HepG2 (cell line): Measurements from ENCODE around the gene DPH1. TPM values are rescaled to one million over a fixed set of nuclear protein-coding genes. Genes with fewer than 3 reads are reported as not detected.

Source experiments
- BRCA1 ChIP-seq: sonication (generic); formaldehyde crosslinking; IDR thresholded peaks from 2 replicates; pipeline ENCODE4 v1.4.0; 2020; ENCODE audit warnings: missing genetic modification reagents
- DNMT1 ChIP-seq: sonication (generic); formaldehyde crosslinking; IDR thresholded peaks from 2 replicates; pipeline ENCODE4 v1.5.1; 2020; ENCODE audit warnings: mild to moderate bottlenecking, missing genetic modification reagents
- ISL2 ChIP-seq: sonication (generic); formaldehyde crosslinking; IDR thresholded peaks from 2 replicates; pipeline ENCODE4 v1.5.0; 2020; ENCODE audit warnings: missing genetic modification reagents
- JUNB ChIP-seq: sonication (generic); formaldehyde crosslinking; IDR thresholded peaks from 2 replicates; pipeline ENCODE4 v1.8.0; 2022; ENCODE audit warnings: missing genetic modification reagents, mild to moderate bottlenecking, borderline replicate concordance
- KDM5B ChIP-seq: sonication (generic); formaldehyde crosslinking; IDR thresholded peaks from 2 replicates; pipeline ENCODE4 v1.4.0; 2020; ENCODE audit warnings: missing genetic modification reagents, mild to moderate bottlenecking, borderline replicate concordance
- MYC ChIP-seq: sonication (generic); formaldehyde crosslinking; IDR thresholded peaks from 2 replicates; pipeline ENCODE4 v1.9.0; 2021; ENCODE audit warnings: missing genetic modification reagents, borderline replicate concordance
- PREB ChIP-seq: sonication (generic); formaldehyde crosslinking; IDR thresholded peaks from 2 replicates; pipeline ENCODE4 v1.4.0; 2020; ENCODE audit warnings: missing genetic modification reagents
- SAP130 ChIP-seq: IDR thresholded peaks from 2 replicates; pipeline ENCODE4 v1.6.1; 2016; ENCODE audit warnings: low read depth
- SMARCE1 ChIP-seq: fragments of 450-650 bp; IDR thresholded peaks from 2 replicates; pipeline ENCODE4 v1.6.1; 2017; ENCODE audit warnings: borderline replicate concordance
- TRAFD1 ChIP-seq: sonication (generic); formaldehyde crosslinking; IDR thresholded peaks from 2 replicates; pipeline ENCODE4 v1.5.1; 2020; ENCODE audit warnings: missing genetic modification reagents, mild to moderate bottlenecking, borderline replicate concordance
- ZNF350 ChIP-seq: sonication (generic); formaldehyde crosslinking; IDR thresholded peaks from 2 replicates; pipeline ENCODE4 v1.4.0; 2020; ENCODE audit warnings: mild to moderate bottlenecking, low read depth, missing genetic modification reagents, borderline replicate concordance
- ZNF503 ChIP-seq: sonication (generic); formaldehyde crosslinking; IDR thresholded peaks from 2 replicates; pipeline ENCODE4 v1.4.0; 2020; ENCODE audit warnings: missing genetic modification reagents
- ZNF557 ChIP-seq: sonication (generic); formaldehyde crosslinking; IDR thresholded peaks from 2 replicates; pipeline ENCODE4 v1.4.0; 2020; ENCODE audit warnings: missing genetic modification reagents
- ZNF639 ChIP-seq: conservative IDR thresholded peaks from 2 replicates; pipeline ENCODE4 v1.6.1; 2018; ENCODE audit warnings: missing genetic modification reagents
- ZNF790 ChIP-seq: sonication (generic); formaldehyde crosslinking; IDR thresholded peaks from 2 replicates; pipeline ENCODE4 v1.8.0; 2022; ENCODE audit warnings: missing genetic modification reagents, mild to moderate bottlenecking, borderline replicate concordance
- ZNF839 ChIP-seq: sonication (generic); formaldehyde crosslinking; IDR thresholded peaks from 2 replicates; pipeline ENCODE4 v1.4.0; 2020; ENCODE audit warnings: missing genetic modification reagents, mild to moderate bottlenecking, borderline replicate concordance
- polyA plus RNA-seq, 8 experiments: library from polyadenylated mRNA; depleted of rRNA in 3 of 8; stranded (reverse) in 7 of 8; unstranded in 1 of 8; fragments of >200 nt; fragmentation: Illumina TruSeq in 4 of 8; extraction: Trizol in 4 of 8; gene quantifications; 2 replicates each; pipeline versions ENCODE4 v1.2.1 to v1.2.3, GENCODE V29; 2011 to 2016; ENCODE audit warnings: low read depth in 4 of 8, missing spikeins in 1 of 8, mixed read lengths in 1 of 8; ENCODE audit not compliant: insufficient read depth in 1 of 8
- total RNA-seq, 5 experiments: library from RNA; depleted of rRNA; stranded (reverse); fragments of >200 nt; fragmentation: Illumina TruSeq; extraction: Trizol; gene quantifications; 2 replicates each; pipeline ENCODE4 v1.2.3, GENCODE V29; 2016; ENCODE audit warnings: low read depth in 1 of 5
- TF ChIP-seq, protein P1 (sequence below): sonication (generic); formaldehyde crosslinking; IDR thresholded peaks from 2 replicates; pipeline ENCODE4 v1.5.0; 2020; ENCODE audit warnings: mild to moderate bottlenecking, missing genetic modification reagents, borderline replicate concordance
- TF ChIP-seq, protein P2 (sequence below): IDR thresholded peaks from 2 replicates; pipeline ENCODE4 v1.6.1; 2016; ENCODE audit warnings: control low read depth

Gene DPH1
- total and polyA plus RNA-seq, 2 of the 13 experiments (the other 11 are each of a cell fraction or from before 2014, with no cell fraction given), result 25.3 to 42.8 TPM

DNA sequence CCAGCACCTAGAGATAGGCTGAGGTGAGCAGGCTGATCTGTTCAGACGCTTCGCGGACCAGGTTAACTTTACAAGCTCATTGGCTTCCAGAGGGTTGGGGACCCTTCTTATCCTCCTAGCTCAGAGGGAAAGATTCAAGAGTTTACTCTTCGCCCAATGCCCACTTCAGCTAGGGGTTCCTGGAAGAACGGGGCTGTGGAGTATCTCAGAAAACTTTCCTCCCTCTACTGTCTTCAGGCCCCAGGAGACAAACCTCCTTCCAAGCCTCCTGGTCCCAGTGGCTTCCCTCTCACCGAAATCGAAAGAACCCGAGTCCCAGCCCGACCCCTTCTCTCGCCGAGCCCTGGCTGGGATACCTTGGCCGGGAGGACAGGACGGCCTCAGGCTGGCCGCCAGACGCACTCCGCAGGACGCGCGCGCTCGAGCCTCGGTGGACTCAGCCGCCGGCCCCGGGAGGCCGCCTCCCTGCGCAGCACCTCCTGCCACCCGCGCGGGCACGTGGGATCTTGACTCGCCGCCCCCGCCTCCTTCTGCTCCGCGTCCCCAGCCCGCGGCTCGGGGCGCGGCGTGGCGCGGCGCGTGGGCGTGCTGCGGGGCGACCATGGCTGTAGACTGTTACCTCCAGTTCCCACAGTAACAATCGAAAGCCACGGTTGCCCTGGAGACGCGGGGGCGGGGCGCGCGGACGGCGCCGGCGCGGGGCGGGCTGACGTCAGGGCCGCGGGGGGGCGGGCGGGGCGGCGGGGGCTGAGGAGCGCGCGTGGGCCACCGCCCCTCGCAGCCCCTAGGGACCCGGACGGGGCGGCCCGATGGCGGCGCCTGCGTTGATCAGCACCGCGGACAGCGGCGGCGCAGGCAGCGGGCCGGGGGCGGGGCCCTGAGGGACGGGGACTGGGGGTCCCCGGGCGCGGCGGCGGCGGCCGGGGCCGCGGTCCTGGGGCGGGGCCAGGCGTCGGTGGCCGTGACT is 19.7 kb downstream of the DPH1 start (continued):
- TF ChIP-seq PREB (no peak), ZNF839 (CRISPR knock-in tag) (no peak), MYC (CRISPR knock-in tag) (0 out of 2 replicates have a peak, but pooled peaks have one; percentile 15), SMARCE1 (no peak), JUNB (no peak), KDM5B (CRISPR knock-in tag) (peak; percentile 20; the same call in 1 of the 2 replicates), ISL2 (0 out of 2 replicates have a peak, but pooled peaks have one; percentile 21), DNMT1 (CRISPR knock-in tag) (0 out of 2 replicates have a peak, but pooled peaks have one; percentile 48), SAP130 (CRISPR knock-in tag) (peak; percentile 71), ZNF557 (CRISPR knock-in tag) (no peak), ZNF639 (CRISPR knock-in tag) (no peak), ZNF790 (CRISPR knock-in tag) (peak; percentile 27; the same call in 1 of the 2 replicates), TRAFD1 (CRISPR knock-in tag) (no peak), ZNF350 (CRISPR knock-in tag) (no peak), ZNF503 (CRISPR knock-in tag) (no peak), BRCA1 (no peak)
- TF ChIP-seq, protein P1, sequence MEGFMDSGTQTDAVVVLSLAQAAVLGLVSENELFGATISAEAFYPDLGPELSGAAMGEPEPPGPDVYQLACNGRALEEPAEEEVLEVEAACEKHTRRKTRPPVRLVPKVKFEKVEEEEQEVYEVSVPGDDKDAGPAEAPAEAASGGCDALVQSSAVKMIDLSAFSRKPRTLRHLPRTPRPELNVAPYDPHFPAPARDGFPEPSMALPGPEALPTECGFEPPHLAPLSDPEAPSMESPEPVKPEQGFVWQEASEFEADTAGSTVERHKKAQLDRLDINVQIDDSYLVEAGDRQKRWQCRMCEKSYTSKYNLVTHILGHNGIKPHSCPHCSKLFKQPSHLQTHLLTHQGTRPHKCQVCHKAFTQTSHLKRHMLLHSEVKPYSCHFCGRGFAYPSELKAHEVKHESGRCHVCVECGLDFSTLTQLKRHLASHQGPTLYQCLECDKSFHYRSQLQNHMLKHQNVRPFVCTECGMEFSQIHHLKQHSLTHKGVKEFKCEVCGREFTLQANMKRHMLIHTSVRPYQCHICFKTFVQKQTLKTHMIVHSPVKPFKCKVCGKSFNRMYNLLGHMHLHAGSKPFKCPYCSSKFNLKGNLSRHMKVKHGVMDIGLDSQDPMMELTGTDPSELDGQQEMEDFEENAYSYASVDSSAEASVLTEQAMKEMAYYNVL (CRISPR knock-in tag), result no peak
- TF ChIP-seq, protein P2, sequence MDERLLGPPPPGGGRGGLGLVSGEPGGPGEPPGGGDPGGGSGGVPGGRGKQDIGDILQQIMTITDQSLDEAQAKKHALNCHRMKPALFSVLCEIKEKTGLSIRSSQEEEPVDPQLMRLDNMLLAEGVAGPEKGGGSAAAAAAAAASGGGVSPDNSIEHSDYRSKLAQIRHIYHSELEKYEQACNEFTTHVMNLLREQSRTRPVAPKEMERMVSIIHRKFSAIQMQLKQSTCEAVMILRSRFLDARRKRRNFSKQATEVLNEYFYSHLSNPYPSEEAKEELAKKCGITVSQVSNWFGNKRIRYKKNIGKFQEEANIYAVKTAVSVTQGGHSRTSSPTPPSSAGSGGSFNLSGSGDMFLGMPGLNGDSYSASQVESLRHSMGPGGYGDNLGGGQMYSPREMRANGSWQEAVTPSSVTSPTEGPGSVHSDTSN, result no peak
